DND-41 (cell line): ENCODE data around the gene LRRC59.

Experiments
- ATAC-seq: fragments of 200-7000 bp; cut with Tn5 transposase; 3 replicates; pipeline ENCODE4 v1.9.1; 2021; ENCODE audit warnings: low read depth; ENCODE audit not compliant: insufficient read depth
- DNase-seq: peaks from one replicate; pipeline ENCODE4 v3.0.0-alpha.2; 2020
- H2AFZ ChIP-seq: 2 replicates; pipeline ENCODE4 v1.6.0; 2012; ENCODE audit warnings: low read depth, low read length
- H3K27ac ChIP-seq: 2 replicates; pipeline ENCODE4 v1.5.1; 2012; ENCODE audit warnings: low read length, inconsistent platforms
- H3K27me3 ChIP-seq: fragments of 200-600 bp; sonication (generic); 2 replicates; pipeline ENCODE4 v1.6.0; 2012; ENCODE audit warnings: low read length, mild to moderate bottlenecking, inconsistent platforms; ENCODE audit not compliant: insufficient read depth, poor library complexity
- H3K36me3 ChIP-seq: 2 replicates; pipeline ENCODE4 v1.5.1; 2012; ENCODE audit warnings: low read length, inconsistent platforms; ENCODE audit not compliant: insufficient read depth
- H3K4me1 ChIP-seq: 2 replicates; pipeline ENCODE4 v1.5.1; 2012; ENCODE audit warnings: mild to moderate bottlenecking, low read length; ENCODE audit not compliant: insufficient read depth
- H3K4me2 ChIP-seq: 2 replicates; pipeline ENCODE4 v1.6.0; 2012; ENCODE audit warnings: mild to moderate bottlenecking, moderate library complexity, low read length, inconsistent platforms; ENCODE audit not compliant: insufficient read depth
- H3K4me3 ChIP-seq, 2 experiments: fragments of 200-600 bp in 1 of 2; shearing (Covaris generic) in 1 of 2; 2 replicates each; pipeline ENCODE4 v1.5.1; 2012 to 2016; ENCODE audit warnings: inconsistent platforms in 2 of 2, low read length in 2 of 2, mild to moderate bottlenecking in 2 of 2, low read depth in 1 of 2, moderate library complexity in 1 of 2
- H3K79me2 ChIP-seq: 2 replicates; pipeline ENCODE4 v1.6.0; 2012; ENCODE audit warnings: low read length, inconsistent platforms; ENCODE audit not compliant: insufficient read depth
- H3K9ac ChIP-seq: 2 replicates; pipeline ENCODE4 v1.6.0; 2012; ENCODE audit warnings: low read depth, mild to moderate bottlenecking, inconsistent platforms, low read length, moderate library complexity
- H3K9me3 ChIP-seq: 2 replicates; pipeline ENCODE4 v1.5.1; 2012; ENCODE audit warnings: low read length, moderate library complexity, mild to moderate bottlenecking, inconsistent platforms; ENCODE audit not compliant: insufficient read depth, severe bottlenecking
- H4K20me1 ChIP-seq: 2 replicates; pipeline ENCODE4 v1.6.0; 2012; ENCODE audit warnings: low read length; ENCODE audit not compliant: insufficient read depth
- EZH2 ChIP-seq: IDR thresholded peaks from 3 replicates; pipeline ENCODE4 v1.6.1; 2012; ENCODE audit warnings: borderline replicate concordance, low read depth, mild to moderate bottlenecking, moderate library complexity, low read length, inconsistent platforms; ENCODE audit not compliant: severe bottlenecking
- TF ChIP-seq, protein P1 (sequence below): IDR thresholded peaks from 2 replicates; pipeline ENCODE4 v1.5.1; 2012; ENCODE audit warnings: borderline replicate concordance, low read length, moderate library complexity, mild to moderate bottlenecking; ENCODE audit not compliant: poor library complexity, severe bottlenecking; ENCODE audit errors: extremely low read depth

The LRRC59 gene

DNA sequence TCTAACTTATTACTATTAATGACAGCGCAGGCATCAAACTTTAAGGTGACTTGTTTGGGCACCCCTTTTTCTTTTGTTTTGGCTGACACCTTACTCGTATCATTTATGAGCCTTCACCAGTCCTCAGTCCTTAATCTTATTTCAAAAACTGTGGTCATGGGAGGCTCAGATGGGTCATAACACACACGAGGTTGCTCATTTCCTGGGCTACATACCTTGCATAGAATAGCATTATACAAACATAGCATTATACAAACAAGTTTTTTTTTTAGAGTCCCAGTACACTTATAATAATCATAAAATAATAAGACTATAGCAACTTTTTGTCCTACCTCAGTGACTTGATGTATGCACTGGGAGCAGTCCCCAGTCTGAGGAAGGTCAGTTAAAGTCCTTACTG is 17.5 kb upstream of the LRRC59 start:
- DNase-seq = no peak
- Histone ChIP-seq H2AFZ (no peak overlapping the region), H3K79me2 (no peaks in the 10 kb centered on the region)

DNA sequence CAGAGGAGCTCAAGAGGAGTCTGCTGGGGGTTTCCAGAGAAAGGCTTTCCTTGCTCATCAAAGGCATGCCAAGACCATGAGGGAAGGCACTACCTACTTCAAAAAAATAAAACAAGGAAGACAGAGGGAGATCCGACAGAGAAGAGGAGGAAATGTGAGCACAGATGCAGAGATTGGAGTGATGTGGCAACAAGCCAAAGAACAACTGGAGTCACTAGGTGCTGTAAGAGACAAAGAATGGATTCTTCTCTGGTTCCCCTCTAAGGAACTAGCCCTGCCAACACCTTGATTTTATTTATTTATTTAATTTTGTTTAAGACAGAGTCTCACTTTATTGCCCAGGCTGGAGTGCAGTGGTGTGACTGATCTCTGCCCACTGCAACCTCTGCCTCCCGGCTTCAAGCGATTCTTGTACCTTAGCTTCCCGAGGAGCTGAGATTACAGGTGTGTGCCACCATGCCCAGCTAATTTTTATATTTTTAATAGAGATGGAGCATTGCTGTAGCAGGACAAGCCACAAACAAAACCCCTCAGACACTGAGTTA is 14.9 kb upstream of the LRRC59 start:
- Histone ChIP-seq H3K9ac (no peak overlapping the region), H3K4me3 (no peak overlapping the region), H3K9me3 (no peaks in the 10 kb centered on the region), H3K27me3 (no peaks in the 10 kb centered on the region), H4K20me1 (no peaks in the 10 kb centered on the region), H2AFZ (no peak overlapping the region), H3K4me2 (no peak overlapping the region), H3K27ac (no peak overlapping the region), H3K36me3 (no peaks in the 10 kb centered on the region), H3K79me2 (no peaks in the 10 kb centered on the region), H3K4me1 (no peaks in the 10 kb centered on the region)
- no peak for TF ChIP-seq EZH2
- TF ChIP-seq, protein P1, sequence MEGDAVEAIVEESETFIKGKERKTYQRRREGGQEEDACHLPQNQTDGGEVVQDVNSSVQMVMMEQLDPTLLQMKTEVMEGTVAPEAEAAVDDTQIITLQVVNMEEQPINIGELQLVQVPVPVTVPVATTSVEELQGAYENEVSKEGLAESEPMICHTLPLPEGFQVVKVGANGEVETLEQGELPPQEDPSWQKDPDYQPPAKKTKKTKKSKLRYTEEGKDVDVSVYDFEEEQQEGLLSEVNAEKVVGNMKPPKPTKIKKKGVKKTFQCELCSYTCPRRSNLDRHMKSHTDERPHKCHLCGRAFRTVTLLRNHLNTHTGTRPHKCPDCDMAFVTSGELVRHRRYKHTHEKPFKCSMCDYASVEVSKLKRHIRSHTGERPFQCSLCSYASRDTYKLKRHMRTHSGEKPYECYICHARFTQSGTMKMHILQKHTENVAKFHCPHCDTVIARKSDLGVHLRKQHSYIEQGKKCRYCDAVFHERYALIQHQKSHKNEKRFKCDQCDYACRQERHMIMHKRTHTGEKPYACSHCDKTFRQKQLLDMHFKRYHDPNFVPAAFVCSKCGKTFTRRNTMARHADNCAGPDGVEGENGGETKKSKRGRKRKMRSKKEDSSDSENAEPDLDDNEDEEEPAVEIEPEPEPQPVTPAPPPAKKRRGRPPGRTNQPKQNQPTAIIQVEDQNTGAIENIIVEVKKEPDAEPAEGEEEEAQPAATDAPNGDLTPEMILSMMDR = no peak
- DNase-seq (no peak), ATAC-seq (no peak)

More for the DNA sequence above, 17.5 kb upstream of the LRRC59 start:
- TF ChIP-seq, protein P1 = no peak
- TF ChIP-seq EZH2 = no peak
- no peak for ATAC-seq
- Histone ChIP-seq H3K9me3 (peaks cover 4% of the 10 kb centered on the region), H3K4me2 (no peak overlapping the region), H3K27me3 (no peaks in the 10 kb centered on the region), H3K9ac (no peak overlapping the region), H3K36me3 (no peaks in the 10 kb centered on the region), H3K27ac (no peak overlapping the region), H3K4me1 (peaks cover 2% of the 10 kb centered on the region; the same call in 1 of the 2 replicates), H3K4me3 (no peak overlapping the region), H4K20me1 (no peaks in the 10 kb centered on the region)

DNA sequence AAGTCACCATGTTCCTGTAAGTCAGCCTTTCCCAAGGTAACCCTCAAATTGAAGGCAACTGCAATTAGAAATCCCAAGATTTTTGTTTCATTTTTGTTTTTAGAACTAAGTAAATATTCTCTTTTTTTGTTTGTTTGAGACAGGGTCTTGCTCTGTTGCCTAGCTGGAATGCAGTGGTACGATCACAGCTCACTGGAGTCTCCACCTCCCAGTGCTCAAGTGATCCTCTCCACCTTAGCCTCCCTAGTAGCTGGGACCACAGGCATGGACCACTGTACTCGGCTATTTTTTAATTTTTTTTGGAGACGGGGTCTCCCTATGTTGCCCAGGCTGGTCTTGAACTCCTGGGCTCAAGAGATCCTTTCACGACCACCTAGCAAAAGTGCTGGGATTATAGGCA is 10.6 kb upstream of the LRRC59 start:
- Histone ChIP-seq H3K9ac (no peak overlapping the region), H2AFZ (no peak overlapping the region), H3K4me2 (no peak overlapping the region), H3K4me3 (no peak overlapping the region), H3K36me3 (no peaks in the 10 kb centered on the region), H3K4me1 (no peaks in the 10 kb centered on the region), H4K20me1 (no peaks in the 10 kb centered on the region), H3K27ac (no peak overlapping the region), H3K27me3 (no peaks in the 10 kb centered on the region), H3K79me2 (no peaks in the 10 kb centered on the region), H3K9me3 (no peaks in the 10 kb centered on the region)
- DNase-seq (no peak), ATAC-seq (no peak)
- TF ChIP-seq, protein P1 = no peak
- TF ChIP-seq EZH2 = no peak
